Measurements from ENCODE around the gene ZSWIM8. TPM values are rescaled to one million over a fixed set of nuclear protein-coding genes. Genes with fewer than 3 reads are reported as not detected.

Gene ZSWIM8
- total and polyA plus RNA-seq, 2 of the 8 experiments (the other 6 are each of a cell fraction or from before 2014, with no cell fraction given) = 44.7 to 99.7 TPM

DNA sequence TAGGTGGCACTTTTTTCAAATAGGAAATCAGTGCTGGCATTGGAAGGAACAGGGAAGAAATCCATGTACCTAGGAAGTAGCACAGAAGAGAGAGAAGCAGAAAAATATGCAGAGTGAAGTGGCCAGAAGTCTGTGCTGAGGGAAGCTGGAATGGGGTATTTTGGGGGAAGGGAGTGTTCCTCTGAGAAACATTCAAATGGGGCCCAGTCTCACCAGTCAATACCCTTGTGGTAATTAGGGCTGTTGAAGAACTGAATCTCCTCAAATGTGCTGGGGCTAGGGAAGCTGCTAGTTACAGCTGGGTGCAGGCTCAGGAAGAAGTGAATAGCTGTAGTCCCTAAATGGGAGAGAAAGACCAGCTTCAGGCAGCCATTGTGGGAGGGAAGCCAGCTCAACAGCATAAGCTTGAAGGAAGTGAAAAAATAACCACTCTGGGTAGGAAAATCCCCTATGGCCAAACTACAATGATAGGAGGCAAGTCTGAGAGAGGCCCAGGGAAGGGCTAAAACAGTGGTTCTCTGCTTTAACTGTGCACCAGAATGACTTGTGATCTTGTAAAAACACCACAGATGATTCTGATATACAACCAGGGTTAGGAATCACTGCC is 18.4 kb downstream of the ZSWIM8 start:
- no peak overlapping the region for H3K4me3 ChIP-seq (ENCODE audit: extremely low read depth in 1 of 4, insufficient read depth in 2 of 4, low read depth in 3 of 4, low read length in 4 of 4)
- H2BK5ac ChIP-seq (ENCODE audit: low read depth, low read length) = no peak overlapping the region
- H3K4me2 ChIP-seq (ENCODE audit: insufficient read depth in 1 of 2, low read depth in 2 of 2, low read length in 2 of 2) = no peak overlapping the region
- H2BK15ac ChIP-seq (ENCODE audit: low read length) = no peak overlapping the region
- no peak overlapping the region for H4K91ac ChIP-seq (replicated peaks; ENCODE audit: insufficient read length, low read length)
- no peak overlapping the region for H2BK120ac ChIP-seq (replicated peaks; ENCODE audit: low read depth, low read length)
- no peak overlapping the region for H3K27ac ChIP-seq (ENCODE audit: low read depth, low read length)
- H2BK20ac ChIP-seq (ENCODE audit: low read length) = no peak overlapping the region
- H3K14ac ChIP-seq (ENCODE audit: insufficient read length) = no peak overlapping the region
- H3K23me2 ChIP-seq (ENCODE audit: low read depth, low read length) = no peaks in the 10 kb centered on the region
- no peak overlapping the region for H4K8ac ChIP-seq (ENCODE audit: extremely low read depth, insufficient read depth, low read length)
- H2AFZ ChIP-seq (ENCODE audit: low read length) = no peak overlapping the region
- no peaks in the 10 kb centered on the region for H3K79me2 ChIP-seq (ENCODE audit: control insufficient read depth in 1 of 2, insufficient read depth in 2 of 2, low read length in 2 of 2)
- H3K9ac ChIP-seq (replicated peaks in 1 of 4; ENCODE audit: extremely low read depth in 1 of 4, low read depth in 3 of 4, low read length in 3 of 4) = no peak overlapping the region
- peaks cover 6 to 37% (median 32%) of the 10 kb centered on the region in 4 experiments; a peak in 7 of 8 replicates for H3K36me3 ChIP-seq (ENCODE audit: control insufficient read depth in 2 of 4, insufficient read depth in 4 of 4, low read length in 3 of 4)
- FAIRE-seq (no peak), DNase-seq (ENCODE audit: low read depth in 1 of 2, low spot score in 2 of 2) (no peak)
- no peak overlapping the region for H4K5ac ChIP-seq (ENCODE audit: insufficient read length, low read depth, low read length)
- no peak overlapping the region for H2BK12ac ChIP-seq (ENCODE audit: low read depth, low read length)
- CTCF ChIA-PET (ENCODE audit: partially characterized antibody) = interaction anchor here (1.2 to 2.0 kb wide), 3 partner anchors 12 to 76 kb away, joined by 3 to 6 read pairs (median 6); no protein-coding TSS in a partner anchor
- no peak overlapping the region for H3K18ac ChIP-seq (ENCODE audit: extremely low read depth, low read length)
- H2AK5ac ChIP-seq (ENCODE audit: low read depth, low read length) = no peak overlapping the region
- no peak overlapping the region for H3K23ac ChIP-seq (ENCODE audit: insufficient read length)
- H3K4me1 ChIP-seq (replicated peaks in 1 of 4; ENCODE audit: control insufficient read depth in 3 of 4, insufficient read depth in 4 of 4, low read length in 3 of 4) = no peaks in the 10 kb centered on the region
- H3K4ac ChIP-seq (replicated peaks; ENCODE audit: insufficient read length, low read depth, low read length) = no peak overlapping the region
- 0 out of 2 replicates have a peak, but pooled peaks cover 4% of the 10 kb centered on the region for H3K79me1 ChIP-seq (ENCODE audit: low read depth, low read length)
- peaks cover 0 to 15% of the 10 kb centered on the region in 2 experiments for H4K20me1 ChIP-seq (replicated peaks in 1 of 2; ENCODE audit: control insufficient read depth in 1 of 2, insufficient read depth in 2 of 2, low read length in 2 of 2)
- no peaks in the 10 kb centered on the region for H3K9me3 ChIP-seq (ENCODE audit: insufficient read depth in 2 of 2, low read depth in 1 of 2, low read length in 1 of 2)
- POLR2A ChIA-PET (ENCODE audit: partially characterized antibody) = interaction anchor here (1.4 to 11.1 kb wide), 2 partner anchors 7 to 60 kb away, joined by 5 to 137 read pairs; partner anchors contain the start of gene SEC24C
- no peak overlapping the region for H3K56ac ChIP-seq (replicated peaks; ENCODE audit: insufficient read length, low read depth, low read length)
- no peaks in the 10 kb centered on the region for H3K27me3 ChIP-seq (replicated peaks in 1 of 4; ENCODE audit: control insufficient read depth in 3 of 4, extremely low read depth in 1 of 4, insufficient read depth in 3 of 4, low read length in 3 of 4)
- TF ChIP-seq EGR1 (IDR thresholded peaks at IDR 0.05; ENCODE audit: borderline replicate concordance, low read depth, low read length) (no peak), POU5F1 (IDR thresholded peaks at IDR 0.05; ENCODE audit: low read depth, low read length) (no peak), RAD21 (IDR thresholded peaks at IDR 0.05 in 1 of 2, conservative IDR thresholded peaks at IDR 0.05 in 1 of 2; ENCODE audit: low read depth in 2 of 2, low read length in 2 of 2) (no peak), TBP (IDR thresholded peaks at IDR 0.05; ENCODE audit: low read depth, low read length) (no peak), CTBP2 (IDR thresholded peaks at IDR 0.05; ENCODE audit: borderline replicate concordance, insufficient read depth, insufficient read length, low read length) (no peak), TCF12 (IDR thresholded peaks at IDR 0.05; ENCODE audit: low read depth, low read length) (no peak), BRCA1 (IDR thresholded peaks at IDR 0.05; ENCODE audit: low read depth, low read length) (no peak), TAF7 (optimal IDR thresholded peaks at IDR 0.05; ENCODE audit: borderline replicate concordance, low read depth, low read length) (no peak), PHF8 (conservative IDR thresholded peaks at IDR 0.05; ENCODE audit: low read depth, low read length) (no peak)
